GM21360 (cell line): ENCODE measurements around the gene AMIGO3.

Source experiments
- ATAC-seq: cut with Tn5 transposase; IDR thresholded peaks from one replicate; pipeline ENCODE4 v1.9.1; 2021; ENCODE audit warnings: mild to moderate bottlenecking, moderate library complexity; ENCODE audit not compliant: unreplicated experiment

The AMIGO3 gene

GRCh38 chr3:49670940-49671290 is 48.6 kb downstream of the AMIGO3 start:
- ATAC-seq, result no peak

- ATAC-seq, result no peak
Observed at GRCh38 chr3:49669352-49669751, 50.1 kb downstream of the AMIGO3 start.

- ATAC-seq, result no peak
Observed at GRCh38 chr3:49668861-49669260, 50.6 kb downstream of the AMIGO3 start.

GRCh38 chr3:49668414-49668797 is 51.1 kb downstream of the AMIGO3 start:
- no peak for ATAC-seq

GRCh38 chr3:49667701-49668413 is 51.6 kb downstream of the AMIGO3 start:
- ATAC-seq, result no peak
